GM20431 (cell line): ENCODE results near the gene ARHGEF11.

ENCODE experiments used
- in situ Hi-C: fragments of 300-500 bp; cut with MseI, MboI; formaldehyde crosslinking; loops from one replicate; pipeline ENCODE4 v1.15.0; 2020; ENCODE audit warnings: low sequenced_read_pairs; ENCODE audit not compliant: unreplicated experiment

ARHGEF11 gene

GRCh38 chr1:156900896-156901589 is 144.5 kb downstream of the ARHGEF11 start:
- in situ Hi-C loops: no loop called here

- in situ Hi-C loops: no loop called here
These were observed 145.4 kb downstream of the ARHGEF11 start for GRCh38 chr1:156899956-156900718.

- in situ Hi-C loops: no loop called here
These were observed 146.4 kb downstream of the ARHGEF11 start for GRCh38 chr1:156898971-156899664.

GRCh38 chr1:156898161-156898566 is 147.4 kb downstream of the ARHGEF11 start:
- in situ Hi-C loops: no loop called here

- in situ Hi-C loops: no loop called here
These were observed 148.3 kb downstream of the ARHGEF11 start for GRCh38 chr1:156897078-156897825.

GRCh38 chr1:156896490-156897033 is 149.0 kb downstream of the ARHGEF11 start:
- in situ Hi-C loops: no loop called here

GRCh38 chr1:156895927-156896326 is 149.6 kb downstream of the ARHGEF11 start:
- in situ Hi-C loops: no loop called here

GRCh38 chr1:156895455-156895812 is 150.1 kb downstream of the ARHGEF11 start:
- in situ Hi-C loops: no loop called here

- in situ Hi-C loops: no loop called here
These were observed 150.7 kb downstream of the ARHGEF11 start for GRCh38 chr1:156894711-156895454.

GRCh38 chr1:156894001-156894400 is 151.5 kb downstream of the ARHGEF11 start:
- in situ Hi-C loops: no loop called here

GRCh38 chr1:156893048-156893953 is 152.2 kb downstream of the ARHGEF11 start, which contains the start of gene PEAR1:
PEAR1 (plus strand) TSS chr1:156893718; CDS start chr1:156903927, 10,209 bp downstream.
- in situ Hi-C loops: no loop called here

GRCh38 chr1:156892190-156893047 is 153.1 kb downstream of the ARHGEF11 start:
- in situ Hi-C loops: no loop called here

- in situ Hi-C loops: no loop called here
These were observed 155.6 kb downstream of the ARHGEF11 start for GRCh38 chr1:156889802-156890580.

GRCh38 chr1:156887734-156888133 is 157.8 kb downstream of the ARHGEF11 start:
- in situ Hi-C loops: no loop called here

- in situ Hi-C loops: no loop called here
These were observed 158.2 kb downstream of the ARHGEF11 start for GRCh38 chr1:156887317-156887716.

GRCh38 chr1:156886583-156887281 is 158.8 kb downstream of the ARHGEF11 start:
- in situ Hi-C loops: no loop called here
